ENCODE measurements around the gene SETD2.

DNA sequence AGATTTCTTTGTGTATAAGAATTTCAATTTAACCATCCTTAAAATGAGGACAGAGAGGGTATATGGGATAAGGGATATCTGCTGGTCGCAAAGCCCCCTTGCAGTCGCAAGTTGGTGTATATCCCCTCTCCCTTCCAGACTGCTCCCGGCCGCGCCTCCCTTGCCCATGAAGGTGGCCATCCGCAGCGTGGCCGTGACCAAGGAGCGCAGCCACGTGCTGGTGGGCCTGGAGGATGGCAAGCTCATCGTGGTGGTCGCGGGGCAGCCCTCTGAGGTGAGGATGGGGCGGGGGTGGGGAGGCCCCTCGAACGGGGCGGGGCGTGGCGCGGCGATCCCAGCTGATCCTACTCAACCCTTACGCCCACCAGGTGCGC, 155.1 kb downstream of the SETD2 start:
- TF ChIP-seq, protein P1, sequence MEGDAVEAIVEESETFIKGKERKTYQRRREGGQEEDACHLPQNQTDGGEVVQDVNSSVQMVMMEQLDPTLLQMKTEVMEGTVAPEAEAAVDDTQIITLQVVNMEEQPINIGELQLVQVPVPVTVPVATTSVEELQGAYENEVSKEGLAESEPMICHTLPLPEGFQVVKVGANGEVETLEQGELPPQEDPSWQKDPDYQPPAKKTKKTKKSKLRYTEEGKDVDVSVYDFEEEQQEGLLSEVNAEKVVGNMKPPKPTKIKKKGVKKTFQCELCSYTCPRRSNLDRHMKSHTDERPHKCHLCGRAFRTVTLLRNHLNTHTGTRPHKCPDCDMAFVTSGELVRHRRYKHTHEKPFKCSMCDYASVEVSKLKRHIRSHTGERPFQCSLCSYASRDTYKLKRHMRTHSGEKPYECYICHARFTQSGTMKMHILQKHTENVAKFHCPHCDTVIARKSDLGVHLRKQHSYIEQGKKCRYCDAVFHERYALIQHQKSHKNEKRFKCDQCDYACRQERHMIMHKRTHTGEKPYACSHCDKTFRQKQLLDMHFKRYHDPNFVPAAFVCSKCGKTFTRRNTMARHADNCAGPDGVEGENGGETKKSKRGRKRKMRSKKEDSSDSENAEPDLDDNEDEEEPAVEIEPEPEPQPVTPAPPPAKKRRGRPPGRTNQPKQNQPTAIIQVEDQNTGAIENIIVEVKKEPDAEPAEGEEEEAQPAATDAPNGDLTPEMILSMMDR (IDR thresholded peaks at IDR 0.05; ENCODE audit: low read depth, low read length): no peak
- TF ChIP-seq EZH2phosphoT487 (IDR thresholded peaks at IDR 0.05; ENCODE audit: low read depth): no peak
